MM.1S (cell line): ENCODE data around the gene PAX8.
"Not testable (repeated sequence)": the region's sequence is repeated elsewhere in the genome, so short reads cannot be mapped to it uniquely, and the experiment has no call there.

Source experiments
- DNase-seq: peaks from one replicate; pipeline ENCODE4 v3.0.0-alpha.2; 2015
- H2AFZ ChIP-seq: fragments of 300-600 bp; sonication (generic); 2 replicates; pipeline ENCODE4 v1.6.0; 2016; ENCODE audit warnings: antibody characterized with exemption, low read length
- H3F3A ChIP-seq: fragments of 300-600 bp; sonication (generic); 2 replicates; pipeline ENCODE4 v1.6.1; 2016; ENCODE audit warnings: mild to moderate bottlenecking, antibody characterized with exemption, low read length, moderate library complexity, mixed read lengths; ENCODE audit not compliant: insufficient read depth
- H3K27ac ChIP-seq: fragments of 300-600 bp; sonication (generic); 2 replicates; pipeline ENCODE4 v1.5.1; 2016; ENCODE audit warnings: mild to moderate bottlenecking, low read length
- H3K27me3 ChIP-seq: fragments of 300-600 bp; sonication (generic); replicated peaks from 2 replicates; pipeline ENCODE4 v1.6.0; 2016; ENCODE audit warnings: low read length; ENCODE audit not compliant: insufficient read depth
- H3K36me3 ChIP-seq: fragments of 300-600 bp; sonication (generic); replicated peaks from 2 replicates; pipeline ENCODE4 v1.6.1; 2016; ENCODE audit warnings: mild to moderate bottlenecking, low read length, mixed read lengths; ENCODE audit not compliant: insufficient read depth
- H3K4me1 ChIP-seq: fragments of 300-600 bp; sonication (generic); 2 replicates; pipeline ENCODE4 v1.6.1; 2016; ENCODE audit warnings: low read length, mixed read lengths
- H3K4me2 ChIP-seq: fragments of 300-600 bp; sonication (generic); 2 replicates; pipeline ENCODE4 v1.6.0; 2016; ENCODE audit warnings: low read depth, low read length
- H3K4me3 ChIP-seq: fragments of 300-600 bp; sonication (generic); 2 replicates; pipeline ENCODE4 v1.5.1; 2016; ENCODE audit warnings: low read length, mixed read lengths
- H3K79me2 ChIP-seq: fragments of 300-600 bp; sonication (generic); 2 replicates; pipeline ENCODE4 v1.6.1; 2016; ENCODE audit warnings: mixed run types, low read length, mixed read lengths
- H3K9ac ChIP-seq: fragments of 300-600 bp; sonication (generic); 2 replicates; pipeline ENCODE4 v1.6.1; 2016; ENCODE audit warnings: low read length, mixed read lengths
- H3K9me2 ChIP-seq: fragments of 300-600 bp; sonication (generic); replicated peaks from 2 replicates; pipeline ENCODE4 v1.6.1; 2016; ENCODE audit warnings: mild to moderate bottlenecking, low read length, mixed read lengths; ENCODE audit not compliant: insufficient read depth
- H3K9me3 ChIP-seq: fragments of 300-600 bp; sonication (generic); replicated peaks from 2 replicates; pipeline ENCODE4 v1.6.1; 2016; ENCODE audit warnings: mild to moderate bottlenecking, low read length, mixed read lengths; ENCODE audit not compliant: insufficient read depth
- H4K20me1 ChIP-seq: fragments of 300-600 bp; sonication (generic); 2 replicates; pipeline ENCODE4 v1.6.1; 2016; ENCODE audit warnings: mild to moderate bottlenecking, low read length, moderate library complexity, mixed read lengths; ENCODE audit not compliant: insufficient read depth
- CTCF ChIP-seq: fragments of 300-600 bp; sonication (generic); IDR thresholded peaks from 2 replicates; pipeline ENCODE4 v1.5.1; 2016; ENCODE audit warnings: antibody characterized with exemption, low read length, mixed read lengths
- EZH2 ChIP-seq: fragments of 300-600 bp; sonication (generic); optimal IDR thresholded peaks from 2 replicates; pipeline ENCODE3; 2017; ENCODE audit warnings: low read depth, mild to moderate bottlenecking, antibody characterized with exemption, low read length, mixed read lengths
- EZH2phosphoT487 ChIP-seq: fragments of 300-600 bp; sonication (generic); IDR thresholded peaks from 2 replicates; pipeline ENCODE4 v1.6.1; 2018; ENCODE audit warnings: antibody characterized with exemption, low read length

Gene PAX8

GRCh38 chr2:113318941-113319340, 40.2 kb upstream of the PAX8 start:
- H3K27ac ChIP-seq, H3K4me2 ChIP-seq, H3K36me3 ChIP-seq, H4K20me1 ChIP-seq, H3F3A ChIP-seq, H3K4me3 ChIP-seq, H3K9ac ChIP-seq, H3K9me3 ChIP-seq, H3K27me3 ChIP-seq, DNase-seq, H3K9me2 ChIP-seq, H3K4me1 ChIP-seq, H2AFZ ChIP-seq, H3K79me2 ChIP-seq: not testable (repeated sequence)

GRCh38 chr2:113316085-113316484, 37.4 kb upstream of the PAX8 start:
- H3K9me3 ChIP-seq: no peaks in the 10 kb centered on the region

GRCh38 chr2:113314663-113315062, 35.9 kb upstream of the PAX8 start:
- not testable (repeated sequence) for H2AFZ ChIP-seq, H3K9me2 ChIP-seq, H3K4me1 ChIP-seq, H3F3A ChIP-seq, H3K4me3 ChIP-seq, H3K27me3 ChIP-seq, H3K79me2 ChIP-seq, H3K27ac ChIP-seq, H4K20me1 ChIP-seq, H3K4me2 ChIP-seq, H3K36me3 ChIP-seq, H3K9ac ChIP-seq, H3K9me3 ChIP-seq, DNase-seq

More at GRCh38 chr2:113316085-113316484, 37.4 kb upstream of the PAX8 start:
- H3F3A ChIP-seq: no peaks in the 10 kb centered on the region
- no peak overlapping the region for H3K27ac ChIP-seq
- no peak overlapping the region for H3K4me3 ChIP-seq
- H3K27me3 ChIP-seq: no peaks in the 10 kb centered on the region
- H3K9ac ChIP-seq: no peak overlapping the region
- H3K9me2 ChIP-seq: no peaks in the 10 kb centered on the region
- no peaks in the 10 kb centered on the region for H4K20me1 ChIP-seq
- no peak for TF ChIP-seq CTCF
- no peak for TF ChIP-seq EZH2phosphoT487
- no peak for TF ChIP-seq EZH2
- no peak overlapping the region for H2AFZ ChIP-seq
- no peak for DNase-seq
- no peak overlapping the region for H3K4me2 ChIP-seq
- H3K4me1 ChIP-seq: no peaks in the 10 kb centered on the region
- H3K79me2 ChIP-seq: no peaks in the 10 kb centered on the region
- H3K36me3 ChIP-seq: no peaks in the 10 kb centered on the region

GRCh38 chr2:113314176-113314575, 35.5 kb upstream of the PAX8 start:
- H2AFZ ChIP-seq, H3K79me2 ChIP-seq, H3K9me2 ChIP-seq, H3K27ac ChIP-seq, H3K4me2 ChIP-seq, H3K27me3 ChIP-seq, H3K9me3 ChIP-seq, DNase-seq, H3F3A ChIP-seq, H4K20me1 ChIP-seq, H3K4me3 ChIP-seq, H3K36me3 ChIP-seq, H3K4me1 ChIP-seq, H3K9ac ChIP-seq: not testable (repeated sequence)

- not testable (repeated sequence) for H3K4me1 ChIP-seq, DNase-seq, H3K4me3 ChIP-seq, H3K4me2 ChIP-seq, H3K27ac ChIP-seq, H3K79me2 ChIP-seq, H3K9me3 ChIP-seq, H2AFZ ChIP-seq, H3K36me3 ChIP-seq, H3F3A ChIP-seq, H4K20me1 ChIP-seq, H3K9me2 ChIP-seq, H3K9ac ChIP-seq, H3K27me3 ChIP-seq
These were observed 33.1 kb upstream of the PAX8 start for GRCh38 chr2:113311781-113312180.

GRCh38 chr2:113311191-113311590, 32.5 kb upstream of the PAX8 start:
- H3K36me3 ChIP-seq: not testable (repeated sequence)

More at GRCh38 chr2:113311191-113311590, 32.5 kb upstream of the PAX8 start:
- H3K4me1 ChIP-seq, DNase-seq, H3K27ac ChIP-seq, H3K27me3 ChIP-seq, H3K9me2 ChIP-seq, H3K4me2 ChIP-seq, H3K4me3 ChIP-seq, H3F3A ChIP-seq, H2AFZ ChIP-seq, H3K9me3 ChIP-seq, H3K79me2 ChIP-seq, H4K20me1 ChIP-seq, H3K9ac ChIP-seq: not testable (repeated sequence)
